B cell (primary cell): ENCODE measurements around the gene SSTR1. TPM values are rescaled to one million over a fixed set of nuclear protein-coding genes. Genes with fewer than 3 reads are reported as not detected.

Source experiments
- ATAC-seq: fragments of 200-7000 bp; cut with Tn5 transposase; one replicate; pipeline ENCODE4 v1.10.0; 2021; ENCODE audit warnings: low read depth, mild to moderate bottlenecking, moderate number of reproducible peaks, moderate library complexity
- CTCF ChIA-PET: fragments of 350-600 bp; sonication (Branson Sonifier 250); formaldehyde crosslinking; loops from one replicate; lab custom pipeline; 2021; ENCODE audit warnings: antibody characterized with exemption, inconsistent platforms; lab: Charles Lee
- POLR2A ChIA-PET: fragments of 350-600 bp; sonication (Branson Sonifier 250); formaldehyde crosslinking; loops from one replicate; lab custom pipeline; 2021; ENCODE audit warnings: antibody characterized with exemption; lab: Charles Lee
- DNase-seq: peaks from one replicate; pipeline ENCODE4 v3.0.0; 2013
- H2AFZ ChIP-seq: 2 replicates; pipeline ENCODE4 v1.6.1; 2012; ENCODE audit warnings: mild to moderate bottlenecking, low read depth, low read length; ENCODE audit not compliant: insufficient read depth, poor library complexity, severe bottlenecking
- H3K27ac ChIP-seq, 2 donors: 1 replicate in 1 of 2; 2 replicates in 1 of 2; pipeline ENCODE4 v1.5.1; 2012 to 2013; ENCODE audit warnings: low read length in 2 of 2, mild to moderate bottlenecking in 2 of 2, moderate library complexity in 1 of 2
- H3K27me3 ChIP-seq, 4 experiments: fragments of 200-600 bp in 1 of 4; sonication (generic) in 1 of 4; replicated peaks in 1 of 4; 1 replicate in 2 of 4; 2 replicates in 2 of 4; pipeline versions ENCODE4 v1.6.1 to v1.7.0; 2013 to 2016; ENCODE audit warnings: low read length in 3 of 4, mild to moderate bottlenecking in 2 of 4, mixed read lengths in 1 of 4, moderate library complexity in 1 of 4; ENCODE audit not compliant: insufficient read depth in 4 of 4, control insufficient read depth in 3 of 4; ENCODE audit errors: control extremely low read depth in 1 of 4
- H3K36me3 ChIP-seq, 2 experiments: replicated peaks in 1 of 2; 1 replicate in 1 of 2; 2 replicates in 1 of 2; pipeline versions ENCODE4 v1.6.1 to v1.7.1; 2013; ENCODE audit warnings: low read length in 1 of 2; ENCODE audit not compliant: insufficient read depth in 2 of 2, control insufficient read depth in 1 of 2; ENCODE audit errors: control extremely low read depth in 1 of 2, extremely low read depth in 1 of 2
- H3K4me1 ChIP-seq, 2 donors: fragments of 200-600 bp in 1 of 2; sonication (generic) in 1 of 2; 1 replicate in 1 of 2; 2 replicates in 1 of 2; pipeline versions ENCODE4 v1.5.1 to v1.6.1; 2013 to 2017; ENCODE audit warnings: low read length in 2 of 2; ENCODE audit not compliant: control insufficient read depth in 2 of 2, insufficient read depth in 2 of 2
- H3K4me2 ChIP-seq: replicated peaks from 2 replicates; pipeline ENCODE3; 2012; ENCODE audit warnings: mild to moderate bottlenecking, low read depth, low read length; ENCODE audit not compliant: poor library complexity, severe bottlenecking
- H3K4me3 ChIP-seq, 5 experiments: fragments of 200-600 bp in 1 of 5; sonication (generic) in 1 of 5; 1 replicate in 3 of 5; 2 replicates in 2 of 5; pipeline versions ENCODE4 v1.5.1 to v1.7.0; 2011 to 2016; ENCODE audit warnings: low read length in 4 of 5, mild to moderate bottlenecking in 4 of 5, low read depth in 2 of 5, control low read depth in 1 of 5, moderate library complexity in 1 of 5; ENCODE audit not compliant: insufficient read depth in 1 of 5; ENCODE audit errors: control extremely low read depth in 1 of 5, extremely low read depth in 1 of 5
- H3K79me2 ChIP-seq: fragments of 200-600 bp; sonication (generic); one replicate; pipeline ENCODE4 v1.6.0; 2016; ENCODE audit warnings: low read length; ENCODE audit not compliant: control insufficient read depth, insufficient read depth
- H3K9ac ChIP-seq: fragments of 200-600 bp; sonication (generic); 2 replicates; pipeline ENCODE4 v1.6.1; 2017; ENCODE audit warnings: mild to moderate bottlenecking, low read length, moderate library complexity
- H3K9me3 ChIP-seq, 3 donors: one replicate each; pipeline versions ENCODE4 v1.6.1 to v1.7.1; 2013; ENCODE audit warnings: low read length in 2 of 3; ENCODE audit not compliant: control insufficient read depth in 2 of 3, insufficient read depth in 1 of 3; ENCODE audit errors: control extremely low read depth in 1 of 3
- H4K20me1 ChIP-seq: 2 replicates; pipeline ENCODE4 v1.6.0; 2012; ENCODE audit warnings: mild to moderate bottlenecking, low read length; ENCODE audit not compliant: insufficient read depth, control insufficient read depth, poor library complexity, severe bottlenecking
- H3K27ac Mint-ChIP-seq: one replicate; pipeline ENCODE4 v1.8.0; 2021; ENCODE audit warnings: mixed read lengths
- H3K27me3 Mint-ChIP-seq: one replicate; pipeline ENCODE4 v1.8.0; 2021; ENCODE audit warnings: mixed read lengths
- H3K4me1 Mint-ChIP-seq: one replicate; pipeline ENCODE4 v1.8.0; 2021; ENCODE audit warnings: mixed read lengths
- H3K4me3 Mint-ChIP-seq: one replicate; pipeline ENCODE4 v1.8.0; 2021; ENCODE audit warnings: mixed read lengths
- H3K9me3 Mint-ChIP-seq: one replicate; pipeline ENCODE4 v1.8.0; 2022; ENCODE audit warnings: mixed read lengths; ENCODE audit not compliant: insufficient read depth
- CTCF ChIP-seq: fragments of 200-600 bp; IDR thresholded peaks from one replicate; pipeline ENCODE4 v1.8.0; 2022; ENCODE audit warnings: antibody characterized with exemption, mild to moderate bottlenecking
- EZH2 ChIP-seq: IDR thresholded peaks from 2 replicates; pipeline ENCODE4 v1.6.1; 2012; ENCODE audit warnings: borderline replicate concordance, low read depth, mild to moderate bottlenecking, moderate library complexity, low read length; ENCODE audit not compliant: insufficient read depth, poor library complexity, severe bottlenecking
- WGBS: methylation state at CpG from one replicate; pipeline ENCODE4 v1.1.5; 2013; ENCODE audit warnings: missing lambda C conversion rate; ENCODE audit not compliant: insufficient coverage; 5-methylcytosine and 5-hydroxymethylcytosine counted together
- intact Hi-C: fragments of 100-400 bp; cut with micrococcal nuclease; formaldehyde crosslinking; loops from one replicate; pipeline ENCODE4 v1.10.0; 2022
- polyA plus RNA-seq: library from polyadenylated mRNA; depleted of rRNA; stranded (reverse); fragments of >200 nt; gene quantifications from 2 replicates; pipeline ENCODE4 v1.2.3, GENCODE V29; 2012
- total RNA-seq, 2 donors: library from RNA; stranded (reverse); fragments of 120-200 nt in 1 of 2; gene quantifications; 1 replicate in 1 of 2; 2 replicates in 1 of 2; pipeline versions ENCODE4 v1.2.3 to v1.2.4, GENCODE V29; 2013 to 2022

The SSTR1 gene
- total and polyA plus RNA-seq, 2 donors (not counting 1 experiment from before 2014, with no cell fraction given) = not detected

DNA sequence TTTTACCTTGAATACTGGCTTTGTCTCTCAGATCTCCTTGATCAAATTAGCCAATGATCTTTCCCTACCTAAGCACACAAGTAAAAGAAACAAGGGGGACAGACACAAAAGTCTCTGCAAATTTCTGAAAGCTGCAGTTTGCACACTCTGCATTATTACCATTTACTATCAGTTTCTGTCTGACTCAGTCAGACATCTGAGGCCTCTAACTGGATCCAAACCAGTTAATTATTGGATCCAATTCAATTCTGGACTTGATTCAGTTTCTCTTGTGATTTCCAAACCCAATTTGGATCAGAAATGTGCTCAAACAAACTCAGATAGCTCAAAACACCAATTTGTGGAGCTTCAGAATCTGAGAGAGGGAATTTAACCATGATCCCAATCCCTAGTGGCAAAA, 16.6 kb downstream of the SSTR1 start:
- H3K4me2 ChIP-seq = no peak overlapping the region
- H3K27me3 ChIP-seq = no peaks in the 10 kb centered on the region
- DNase-seq (no peak), ATAC-seq (no peak)
- Mint-ChIP-seq H3K27me3 (no peaks in the 10 kb centered on the region), H3K4me1 (no peaks in the 10 kb centered on the region), H3K9me3 (peaks cover 2% of the 10 kb centered on the region), H3K27ac (no peak overlapping the region), H3K4me3 (no peak overlapping the region)
- no peaks in the 10 kb centered on the region for H3K79me2 ChIP-seq
- H3K9me3 ChIP-seq = peaks cover 0 to 4% (median 0%) of the 10 kb centered on the region in 3 donors
- H3K4me1 ChIP-seq = no peaks in the 10 kb centered on the region
- ChIA-PET POLR2A (no interaction called here), CTCF (no interaction called here)
- H3K4me3 ChIP-seq = no peak overlapping the region
- no peaks in the 10 kb centered on the region for H3K36me3 ChIP-seq
- intact Hi-C loops = no loop called here
- no peak overlapping the region for H3K27ac ChIP-seq
- no peak for TF ChIP-seq CTCF
- TF ChIP-seq EZH2 = no peak
- H4K20me1 ChIP-seq = no peaks in the 10 kb centered on the region
- no peak overlapping the region for H3K9ac ChIP-seq
- H2AFZ ChIP-seq = no peak overlapping the region

DNA sequence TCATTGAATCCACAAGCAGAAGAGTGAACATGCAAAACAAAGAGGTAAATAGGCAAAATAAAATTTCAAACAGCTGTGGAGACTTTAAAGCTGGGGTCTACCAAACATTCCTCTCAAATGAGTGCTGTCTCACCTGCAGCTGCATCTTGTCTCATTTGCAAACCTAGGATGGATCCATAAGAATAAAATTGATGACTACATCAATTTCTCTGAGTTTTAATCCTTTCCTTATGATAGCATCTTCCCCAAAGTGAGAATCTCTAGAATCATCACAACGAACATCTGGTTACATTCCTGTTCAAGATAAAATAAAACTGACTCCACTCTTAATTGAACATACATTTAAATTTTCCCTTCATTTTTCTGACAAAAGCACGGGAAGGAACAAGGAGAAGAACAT, 18.2 kb downstream of the SSTR1 start:
- Histone ChIP-seq H3K27ac (no peak overlapping the region), H3K36me3 (no peaks in the 10 kb centered on the region), H3K4me3 (no peak overlapping the region), H3K79me2 (no peaks in the 10 kb centered on the region), H3K9ac (no peak overlapping the region), H3K9me3 (peaks cover 0 to 4% (median 0%) of the 10 kb centered on the region in 3 donors), H3K27me3 (no peaks in the 10 kb centered on the region), H3K4me2 (no peak overlapping the region), H3K4me1 (no peaks in the 10 kb centered on the region), H2AFZ (no peak overlapping the region), H4K20me1 (no peaks in the 10 kb centered on the region)
- WGBS = 75% methylated on average over 2 of the region's 2 CpGs
- Mint-ChIP-seq H3K4me3 (no peak overlapping the region), H3K27ac (no peak overlapping the region), H3K27me3 (no peaks in the 10 kb centered on the region), H3K9me3 (peaks cover 2% of the 10 kb centered on the region), H3K4me1 (no peaks in the 10 kb centered on the region)
- intact Hi-C loops = no loop called here
- DNase-seq (no peak), ATAC-seq (no peak)
- no peak for TF ChIP-seq CTCF
- TF ChIP-seq EZH2 = no peak
- CTCF ChIA-PET = no interaction called here
- POLR2A ChIA-PET = no interaction called here
